GM21423 (cell line): Measurements from ENCODE around the gene METTL2A.
"Not testable (repeated sequence)": the region's sequence is repeated elsewhere in the genome, so short reads cannot be mapped to it uniquely, and the experiment has no call there.

Source experiments
- ATAC-seq: cut with Tn5 transposase; IDR thresholded peaks from one replicate; pipeline ENCODE4 v1.9.1; 2021; ENCODE audit warnings: mild to moderate bottlenecking, moderate library complexity; ENCODE audit not compliant: unreplicated experiment

METTL2A gene

GRCh38 chr17:62423647-62424461 is at the start of gene METTL2A:
Gene METTL2A, plus strand, starts transcription at chr17:62423897. Its CDS starts 6 bp downstream, at chr17:62423903.
- peak; percentile 90 for ATAC-seq

DNA sequence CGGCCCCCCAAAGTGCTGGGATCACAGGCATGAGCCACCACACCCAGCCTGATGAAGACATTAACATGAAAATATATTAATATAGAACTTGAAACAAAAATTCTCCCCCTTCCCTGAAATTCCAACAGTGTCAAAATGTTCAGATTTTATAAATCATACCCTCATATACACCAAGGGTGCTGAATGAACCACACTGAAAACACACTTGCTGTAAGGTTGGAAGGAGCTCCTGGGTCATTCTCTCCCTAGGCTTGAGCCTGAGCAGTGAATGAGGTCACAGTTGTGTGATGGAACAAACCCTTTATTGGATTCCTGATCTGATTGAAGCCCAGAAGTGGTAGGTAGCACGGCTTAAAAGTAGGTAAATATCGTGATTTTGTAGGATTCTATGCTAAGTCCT is 43.4 kb upstream of the METTL2A start, which contains the start of gene EFCAB3:
TSS of gene EFCAB3 (plus strand) at position 301 of the 400 bp plus-strand sequence. CDS start 2,427 bp downstream, outside the sequence.
- ATAC-seq = no peak

DNA sequence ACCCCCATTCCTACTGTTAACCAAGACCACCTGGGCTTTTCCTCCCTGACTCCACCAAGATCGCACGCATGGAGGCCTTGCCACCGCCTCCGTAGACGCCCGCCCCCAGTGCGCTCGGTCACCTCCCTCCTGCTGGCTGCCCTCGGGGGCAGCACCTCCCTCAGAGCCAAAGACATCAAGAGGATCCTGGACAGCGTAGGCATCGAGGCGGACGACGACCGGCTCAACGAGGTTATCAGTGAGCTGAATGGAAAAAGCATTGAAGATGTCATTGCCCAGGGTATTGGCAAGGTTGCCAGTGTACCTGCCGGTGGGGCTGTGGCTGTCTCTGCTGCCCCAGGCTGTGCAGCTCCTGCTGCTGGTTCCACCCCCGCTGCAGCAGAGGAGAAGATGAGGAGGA is 42.1 kb upstream of the METTL2A start:
- no peak for ATAC-seq

- ATAC-seq = no peak
Measured at GRCh38 chr17:62388856-62389255, 34.8 kb upstream of the METTL2A start.

DNA sequence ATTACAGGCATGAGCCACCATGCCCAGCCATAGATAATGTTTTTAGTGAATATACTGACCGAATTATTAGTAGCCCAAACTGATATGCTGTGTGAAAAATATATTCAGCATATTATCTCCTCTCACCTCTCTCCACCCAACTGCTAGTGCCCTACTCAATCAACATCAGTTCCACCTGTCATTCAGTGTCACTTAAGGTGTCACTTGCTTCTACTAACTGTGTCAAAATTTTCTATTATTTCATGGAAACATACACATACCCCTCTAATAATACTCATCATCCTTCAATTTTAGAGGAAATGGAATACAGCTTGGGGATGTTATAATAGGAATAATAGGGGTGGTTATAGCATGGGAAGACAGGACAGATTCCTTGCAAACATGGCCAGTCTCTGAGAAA is 30.8 kb upstream of the METTL2A start:
- no peak for ATAC-seq

DNA sequence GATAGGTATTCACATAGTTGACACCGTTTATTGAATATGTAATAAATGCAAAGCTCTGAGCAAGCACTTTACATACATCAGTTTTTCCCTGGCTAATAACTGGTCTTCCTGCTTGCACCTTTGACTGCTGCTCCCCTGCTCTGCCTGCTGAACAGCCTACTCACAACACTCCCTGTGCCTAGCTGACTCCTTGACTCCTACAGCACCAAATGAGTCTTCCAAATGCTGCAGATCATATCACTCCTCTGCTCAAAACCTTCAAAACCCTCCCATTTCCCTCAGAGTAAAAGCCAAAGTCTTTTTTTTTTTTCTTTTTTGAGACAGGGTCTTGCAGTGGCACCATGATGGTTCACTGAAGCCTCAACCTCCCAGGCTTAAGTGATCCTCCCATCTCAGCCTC is 24.8 kb upstream of the METTL2A start:
- ATAC-seq = no peak

- ATAC-seq = no peak
Measured at GRCh38 chr17:62405451-62405850, 18.2 kb upstream of the METTL2A start.

DNA sequence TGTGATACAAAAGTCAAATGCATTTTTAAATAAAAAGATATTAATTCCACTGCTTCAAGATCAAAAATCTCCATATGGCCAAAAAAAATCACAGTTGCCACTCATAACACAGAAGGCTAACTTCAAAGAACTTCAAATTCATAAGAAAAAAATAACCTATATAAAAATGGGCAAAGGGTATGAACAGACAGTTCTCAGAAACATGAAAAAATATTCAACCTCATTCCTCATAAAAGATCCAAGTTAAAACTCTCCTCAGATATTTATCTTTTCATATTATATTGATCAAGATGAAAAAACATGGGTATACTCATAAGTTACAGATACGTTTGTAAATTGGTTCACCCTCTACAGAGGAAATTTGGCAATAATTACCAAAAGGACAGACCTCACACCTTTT is 10.6 kb upstream of the METTL2A start:
- ATAC-seq = not testable (repeated sequence)

- ATAC-seq = not testable (repeated sequence)
Measured at GRCh38 chr17:62426214-62426613, 2.5 kb downstream of the METTL2A start.

- ATAC-seq = not testable (repeated sequence)
Measured at GRCh38 chr17:62435251-62435650, 11.6 kb downstream of the METTL2A start.

GRCh38 chr17:62441181-62441580 is 17.5 kb downstream of the METTL2A start:
- not testable (repeated sequence) for ATAC-seq

- no peak for ATAC-seq
Measured at GRCh38 chr17:62444063-62444462, 20.4 kb downstream of the METTL2A start.

GRCh38 chr17:62445791-62446190 is 22.1 kb downstream of the METTL2A start:
- ATAC-seq = not testable (repeated sequence)

GRCh38 chr17:62452195-62452594 is 28.5 kb downstream of the METTL2A start:
- not testable (repeated sequence) for ATAC-seq

DNA sequence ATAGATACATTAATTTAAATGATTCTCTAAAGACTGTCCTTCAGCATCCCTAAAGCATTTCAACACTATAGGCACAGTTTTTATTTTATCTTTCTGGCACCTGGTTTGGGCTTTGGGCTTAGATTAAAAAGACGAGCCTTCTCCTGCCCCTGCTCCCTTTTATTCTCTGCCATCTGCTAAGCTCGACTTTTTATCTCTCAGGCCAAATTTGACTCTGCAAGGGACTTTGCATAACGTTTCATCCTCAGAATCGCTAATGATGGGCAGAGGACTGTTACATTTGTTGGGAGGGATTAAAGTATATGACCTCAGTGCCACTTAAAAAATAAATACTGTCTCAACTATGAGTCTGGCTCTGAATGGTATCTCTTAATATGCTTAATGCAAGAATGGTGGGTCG is 29.3 kb downstream of the METTL2A start:
- ATAC-seq = not testable (repeated sequence)

DNA sequence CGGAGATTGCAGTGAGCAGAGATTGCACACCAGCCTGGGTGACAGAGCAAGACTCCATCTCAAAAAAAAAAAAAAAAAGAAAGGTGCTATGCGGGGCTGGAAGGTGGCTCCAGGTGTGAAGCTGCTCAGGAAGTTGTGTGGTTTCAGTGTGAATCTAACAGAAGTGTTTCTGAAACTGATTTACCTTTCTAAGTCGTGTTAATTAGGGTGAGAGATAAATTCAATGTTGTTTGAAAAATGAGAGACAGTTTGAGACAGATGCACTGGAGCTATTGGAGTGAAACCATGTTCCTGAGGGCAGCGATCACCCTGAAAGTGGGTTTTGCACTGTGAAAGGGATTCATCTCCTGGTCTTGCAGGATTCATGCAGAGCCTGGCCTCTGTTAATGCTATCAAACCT is 30.0 kb downstream of the METTL2A start:
- ATAC-seq = peak; percentile 29

- peak; percentile 66 for ATAC-seq
Measured at GRCh38 chr17:62454111-62454510, 30.4 kb downstream of the METTL2A start.

DNA sequence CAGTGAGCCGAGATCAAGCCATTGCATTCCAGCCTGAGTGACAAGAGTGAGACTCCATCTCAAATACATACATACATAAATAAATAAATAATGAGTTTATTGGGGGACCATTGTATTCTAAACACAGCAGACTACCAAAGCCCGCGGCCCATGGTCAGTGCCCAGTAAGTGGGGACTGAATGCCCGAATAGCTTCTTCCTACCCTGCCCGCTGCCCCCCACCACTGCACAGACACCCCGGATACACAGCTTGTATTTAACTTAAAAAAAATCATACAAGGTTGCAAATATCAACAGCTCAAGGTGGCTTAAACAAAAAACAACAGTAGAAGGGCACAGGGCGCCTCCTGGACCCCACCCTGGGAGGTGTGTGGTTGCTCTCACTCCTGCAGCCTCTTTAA is 32.3 kb downstream of the METTL2A start:
- ATAC-seq = no peak

- ATAC-seq = not testable (repeated sequence)
Measured at GRCh38 chr17:62458483-62458882, 34.8 kb downstream of the METTL2A start.

DNA sequence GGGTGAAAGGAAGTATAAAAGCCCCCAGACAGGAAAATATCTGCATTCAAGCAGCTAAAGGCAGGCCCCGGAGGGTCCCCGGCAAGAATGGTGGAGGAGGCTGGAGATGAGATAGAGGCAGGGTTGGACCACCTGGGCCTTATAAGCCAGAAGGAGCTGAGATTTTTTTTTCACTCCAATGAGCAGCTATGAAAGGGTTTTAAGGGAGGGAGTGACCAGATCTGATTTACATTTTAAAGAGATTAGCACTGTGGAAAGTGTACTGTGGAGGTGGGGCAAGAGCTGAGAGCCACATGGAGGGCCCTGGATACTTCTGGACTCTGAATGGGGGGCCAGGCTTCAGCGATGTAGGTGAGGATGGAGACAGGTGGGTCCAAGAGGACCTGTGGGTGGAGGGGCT is 40.7 kb downstream of the METTL2A start:
- ATAC-seq = not testable (repeated sequence)

DNA sequence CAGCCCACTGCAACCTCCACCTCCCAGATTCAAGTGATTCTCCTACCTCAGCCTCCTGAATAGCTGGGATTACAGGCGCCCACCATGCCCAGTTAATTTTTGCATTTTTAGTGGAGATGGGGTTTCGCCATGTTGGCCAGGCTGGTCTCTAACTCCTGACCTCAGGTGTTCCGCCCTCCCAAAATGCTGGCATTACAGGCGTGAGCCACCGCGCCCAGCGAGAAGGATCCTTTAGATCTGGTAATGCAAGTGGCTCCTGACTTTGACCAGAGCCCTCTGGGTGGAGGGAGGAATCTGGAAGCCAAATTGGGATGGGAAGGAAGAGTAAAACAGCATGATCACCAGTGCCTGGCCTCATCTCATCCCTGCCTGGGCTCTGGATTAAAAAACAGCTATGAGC is 41.6 kb downstream of the METTL2A start:
- ATAC-seq = not testable (repeated sequence)

DNA sequence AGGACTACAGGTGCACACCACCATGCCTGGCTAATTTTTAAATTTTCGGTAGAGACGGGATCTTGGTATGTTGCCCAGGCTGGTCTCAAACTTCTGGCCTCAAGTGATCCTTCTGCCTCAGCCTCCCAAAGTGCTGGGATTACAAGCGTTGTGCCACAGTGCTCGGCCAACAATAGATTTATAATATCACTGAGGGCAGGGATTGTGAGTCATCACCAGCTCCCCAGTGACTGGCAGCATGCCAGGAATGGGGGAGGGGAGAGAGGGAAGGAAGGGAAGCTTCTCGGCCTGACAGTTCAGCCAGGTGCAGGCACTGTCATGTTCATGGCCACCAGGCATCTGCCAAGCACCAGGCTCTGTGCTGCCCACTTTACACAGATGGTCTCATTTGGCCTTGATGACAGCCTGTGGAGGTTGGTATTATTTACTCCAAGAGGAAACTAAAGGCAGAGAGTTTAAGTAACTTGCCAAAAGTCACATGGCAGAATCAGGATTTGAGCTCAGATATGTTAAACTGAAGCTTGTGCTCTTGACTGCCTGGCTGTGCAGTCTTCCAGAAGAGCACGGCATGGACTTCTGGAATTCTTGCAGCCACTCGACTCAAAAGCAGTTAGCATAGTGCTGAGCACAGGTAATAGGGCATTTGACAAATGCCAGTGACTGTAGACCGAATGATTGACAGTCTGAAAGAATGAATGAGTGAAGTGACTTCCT is 47.1 kb downstream of the METTL2A start:
- not testable (repeated sequence) for ATAC-seq
